GM23248 (cell line): ENCODE measurements around the gene IMPDH1. TPM values are rescaled to one million over a fixed set of nuclear protein-coding genes. Genes with fewer than 3 reads are reported as not detected.
A peak's percentile ranks its signal among the peaks of the same experiment; 100 is the strongest.

Experiments
- DNase-seq: peaks from one replicate; pipeline ENCODE4 v3.0.0-alpha.2; 2015
- H2AFZ ChIP-seq: fragments of 200-600 bp; sonication (generic); 2 replicates; pipeline ENCODE4 v1.6.1; 2016; ENCODE audit warnings: antibody characterized with exemption
- H3F3A ChIP-seq: fragments of 200-600 bp; sonication (generic); 2 replicates; pipeline ENCODE4 v1.6.1; 2016; ENCODE audit warnings: mild to moderate bottlenecking, antibody characterized with exemption, mixed run types; ENCODE audit not compliant: insufficient read depth
- H3K27ac ChIP-seq: fragments of 200-600 bp; sonication (generic); 2 replicates; pipeline ENCODE4 v1.5.1; 2016; ENCODE audit warnings: mild to moderate bottlenecking
- H3K27me3 ChIP-seq: fragments of 200-600 bp; sonication (generic); replicated peaks from 2 replicates; pipeline ENCODE4 v1.6.1; 2016; ENCODE audit warnings: mild to moderate bottlenecking; ENCODE audit not compliant: insufficient read depth
- H3K36me3 ChIP-seq: fragments of 200-600 bp; sonication (generic); 2 replicates; pipeline ENCODE4 v1.6.1; 2016; ENCODE audit warnings: low read depth, mild to moderate bottlenecking
- H3K4me1 ChIP-seq: fragments of 200-600 bp; sonication (generic); 2 replicates; pipeline ENCODE4 v1.6.1; 2016; ENCODE audit warnings: mild to moderate bottlenecking; ENCODE audit not compliant: insufficient read depth
- H3K4me2 ChIP-seq: fragments of 200-600 bp; sonication (generic); one replicate; pipeline ENCODE4 v1.6.1; 2016; ENCODE audit warnings: mild to moderate bottlenecking; ENCODE audit not compliant: unreplicated experiment
- H3K4me3 ChIP-seq: fragments of 200-600 bp; sonication (generic); 2 replicates; pipeline ENCODE4 v1.5.1; 2016; ENCODE audit warnings: mild to moderate bottlenecking
- H3K79me2 ChIP-seq: fragments of 200-600 bp; sonication (generic); 2 replicates; pipeline ENCODE4 v1.6.1; 2016; ENCODE audit warnings: mild to moderate bottlenecking; ENCODE audit not compliant: insufficient read depth
- H3K9ac ChIP-seq: fragments of 200-600 bp; sonication (generic); 2 replicates; pipeline ENCODE4 v1.6.1; 2016; ENCODE audit warnings: mild to moderate bottlenecking
- H3K9me2 ChIP-seq: fragments of 200-600 bp; sonication (generic); 2 replicates; pipeline ENCODE4 v1.6.1; 2016; ENCODE audit warnings: mixed run types, mild to moderate bottlenecking, moderate library complexity; ENCODE audit not compliant: insufficient read depth
- H3K9me3 ChIP-seq: fragments of 200-600 bp; sonication (generic); one replicate; pipeline ENCODE4 v1.6.1; 2017; ENCODE audit warnings: low read depth
- H4K20me1 ChIP-seq: fragments of 200-600 bp; sonication (generic); 2 replicates; pipeline ENCODE4 v1.6.0; 2016; ENCODE audit not compliant: insufficient read depth
- EZH2 ChIP-seq: fragments of 200-600 bp; sonication (generic); IDR thresholded peaks from 2 replicates; pipeline ENCODE4 v1.6.1; 2018; ENCODE audit warnings: antibody characterized with exemption, mild to moderate bottlenecking; ENCODE audit not compliant: insufficient read depth, poor library complexity, severe bottlenecking
- EZH2phosphoT487 ChIP-seq: fragments of 200-600 bp; sonication (generic); IDR thresholded peaks from 2 replicates; pipeline ENCODE4 v1.6.1; 2018; ENCODE audit warnings: antibody characterized with exemption, moderate library complexity, mild to moderate bottlenecking, low read depth; ENCODE audit not compliant: insufficient read depth
- WGBS, 2 experiments: methylation state at CpG; one replicate each; pipeline ENCODE4 v1.1.6; 2015 to 2017; ENCODE audit warnings: low lambda C conversion rate in 2 of 2, low coverage in 1 of 2; ENCODE audit errors: missing lambda C conversion rate in 2 of 2; 5-methylcytosine and 5-hydroxymethylcytosine counted together
- in situ Hi-C: fragments of 300-500 bp; cut with MboI; formaldehyde crosslinking; loops from 2 replicates; pipeline ENCODE4 v1.15.0; 2020
- polyA plus RNA-seq: library from polyadenylated mRNA; unstranded; fragments of >200 nt; fragmentation: Nextera tagmentation; extraction: Ambion mirVana; gene quantifications from 2 replicates; pipeline ENCODE4 v1.2.1, GENCODE V29; 2016
- total RNA-seq: library from RNA; depleted of rRNA; stranded (reverse); fragments of >200 nt; shearing (Covaris generic); gene quantifications from 2 replicates; pipeline ENCODE4 v1.2.3, GENCODE V29; 2014

The IMPDH1 gene
- total and polyA plus RNA-seq, 2 experiments from 2014 or later: 89.9 to 97.3 TPM

DNA sequence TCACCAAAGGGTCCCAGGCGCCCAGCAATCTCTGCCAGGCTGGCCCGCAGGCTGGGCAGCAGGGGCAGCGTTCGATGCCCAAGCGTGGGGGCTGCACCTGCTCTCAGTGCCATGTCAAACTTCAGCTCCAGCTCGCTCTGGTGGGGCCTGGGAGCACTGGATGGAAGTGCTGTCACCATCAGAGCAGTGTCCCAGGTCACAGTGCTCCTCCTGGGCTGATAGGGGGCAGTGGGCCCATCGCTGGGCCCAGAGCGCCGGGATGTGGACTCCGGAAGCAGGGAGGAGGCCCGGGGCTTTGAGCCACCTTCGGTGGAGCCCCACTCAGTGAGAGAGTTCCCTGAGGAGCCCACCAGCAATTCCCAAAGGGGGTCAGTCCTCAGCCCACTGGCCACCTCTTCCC is 50.4 kb downstream of the IMPDH1 start:
- Histone ChIP-seq H3K4me2 (no peak overlapping the region), H2AFZ (no peak overlapping the region), H3K36me3 (no peaks in the 10 kb centered on the region), H3K9me3 (no peaks in the 10 kb centered on the region), H3K9me2 (no peaks in the 10 kb centered on the region), H3K27me3 (peaks cover 46% of the 10 kb centered on the region), H3F3A (peaks cover 12% of the 10 kb centered on the region; the same call in 1 of the 2 replicates), H3K4me1 (no peaks in the 10 kb centered on the region), H3K4me3 (no peak overlapping the region), H3K27ac (no peak overlapping the region), H3K79me2 (no peaks in the 10 kb centered on the region), H3K9ac (no peak overlapping the region), H4K20me1 (no peaks in the 10 kb centered on the region)
- no peak for DNase-seq
- WGBS, 2 experiments: 89 to 94% methylated on average over 12 of the region's 12 CpGs
- TF ChIP-seq EZH2phosphoT487 (no peak), EZH2 (no peak)
- in situ Hi-C loops: no loop called here

DNA sequence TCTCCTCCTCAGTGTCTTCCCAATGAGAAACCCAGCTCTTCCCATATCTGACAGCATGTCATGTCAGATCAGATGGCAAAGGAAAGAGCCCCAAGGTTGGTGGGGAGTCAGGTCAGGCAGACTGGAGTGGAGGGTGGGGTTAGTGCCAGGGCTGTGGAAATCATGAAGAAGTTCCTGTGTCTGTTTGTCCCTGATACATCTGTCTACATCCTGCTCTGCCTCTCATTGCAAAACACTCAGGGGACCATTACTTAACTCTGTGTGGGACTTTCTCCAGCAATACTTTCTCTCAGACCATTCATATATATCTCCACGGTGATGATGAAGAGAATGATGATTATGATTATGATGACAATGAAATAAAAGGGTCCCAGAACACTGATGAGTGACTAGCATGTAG is 51.5 kb downstream of the IMPDH1 start:
- Histone ChIP-seq H3K27me3 (peaks cover 45% of the 10 kb centered on the region), H4K20me1 (no peaks in the 10 kb centered on the region), H3K79me2 (no peaks in the 10 kb centered on the region), H3K4me2 (no peak overlapping the region), H3K36me3 (no peaks in the 10 kb centered on the region), H3K4me3 (no peak overlapping the region), H3K9me2 (no peaks in the 10 kb centered on the region), H3K9me3 (no peaks in the 10 kb centered on the region), H2AFZ (no peak overlapping the region), H3F3A (peaks cover 12% of the 10 kb centered on the region; the same call in 1 of the 2 replicates), H3K9ac (no peak overlapping the region), H3K27ac (no peak overlapping the region), H3K4me1 (no peaks in the 10 kb centered on the region)
- no peak for TF ChIP-seq EZH2phosphoT487
- TF ChIP-seq EZH2: no peak
- WGBS, 2 experiments: 3 to 4% methylated on average over 1 of the region's 1 CpG
- DNase-seq: peak; percentile 16
- in situ Hi-C loops: no loop called here

DNA sequence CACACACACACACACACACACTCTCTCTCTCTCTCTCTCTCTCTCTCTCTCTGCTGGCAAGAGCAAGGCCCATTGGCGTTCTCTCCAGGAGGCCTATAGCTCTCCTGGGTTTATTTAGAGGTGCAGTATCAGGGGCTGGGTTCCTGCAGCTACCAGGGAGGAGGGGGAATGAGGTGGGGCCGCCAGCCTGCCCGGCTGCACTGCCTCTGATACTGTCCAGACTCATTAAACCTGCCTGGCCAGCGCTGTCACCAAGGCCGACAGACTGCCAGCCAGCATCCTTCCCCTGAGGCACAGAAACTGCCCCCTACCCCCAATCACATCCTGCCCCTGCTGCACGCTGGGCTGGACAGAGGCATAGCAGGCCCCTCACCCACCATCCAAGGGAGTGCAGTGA is 52.6 kb downstream of the IMPDH1 start:
- Histone ChIP-seq H3K27ac (no peak overlapping the region), H3K27me3 (peaks cover 52% of the 10 kb centered on the region), H3K9ac (no peak overlapping the region), H3K9me2 (no peaks in the 10 kb centered on the region), H3K36me3 (no peaks in the 10 kb centered on the region), H2AFZ (no peak overlapping the region), H3F3A (0 out of 2 replicates have a peak, but pooled peaks cover 3% of the 10 kb centered on the region), H3K4me1 (no peaks in the 10 kb centered on the region), H3K9me3 (no peaks in the 10 kb centered on the region), H4K20me1 (no peaks in the 10 kb centered on the region), H3K79me2 (no peaks in the 10 kb centered on the region), H3K4me2 (no peak overlapping the region), H3K4me3 (no peak overlapping the region)
- TF ChIP-seq EZH2phosphoT487 (no peak), EZH2 (no peak)
- 71 to 85% methylated on average over 6 of the region's 6 CpGs for WGBS, 2 experiments
- in situ Hi-C loops: no loop called here
- DNase-seq: no peak

DNA sequence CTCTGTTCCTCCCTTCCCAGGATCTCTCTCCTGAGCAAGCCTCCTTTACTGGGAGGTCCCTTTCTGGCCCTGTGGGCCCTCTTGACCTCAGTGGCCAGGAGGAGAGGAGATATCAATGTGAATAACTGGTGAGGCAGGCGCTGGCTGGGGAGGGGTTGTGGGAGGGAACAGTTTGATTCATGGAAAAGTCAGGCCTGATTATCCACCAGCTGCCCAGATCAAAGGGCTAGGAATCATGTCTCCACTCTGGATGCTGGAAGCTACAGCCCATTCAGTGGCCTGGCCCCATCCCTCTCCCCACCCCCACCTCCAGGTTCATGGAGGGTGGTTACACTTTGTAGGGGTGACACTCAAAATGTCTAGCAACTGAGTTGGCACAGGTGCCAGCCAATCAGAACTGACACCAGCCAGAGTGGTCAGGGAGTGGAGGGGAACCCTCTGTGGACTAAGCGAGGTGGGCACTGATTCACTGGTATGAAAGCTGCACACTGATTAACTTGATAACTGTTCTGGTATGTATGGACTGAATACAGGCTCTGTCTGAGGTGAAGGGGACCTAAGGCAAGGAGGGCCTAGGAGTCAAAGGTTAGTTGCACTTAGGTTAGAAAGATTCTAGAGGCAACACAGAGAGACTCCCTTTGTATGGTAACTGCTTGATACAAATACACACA is 53.1 kb downstream of the IMPDH1 start:
- H2AFZ ChIP-seq: no peak overlapping the region
- H3K4me1 ChIP-seq: no peaks in the 10 kb centered on the region
- no peak overlapping the region for H3K4me2 ChIP-seq

More for the DNA sequence above, 53.1 kb downstream of the IMPDH1 start:
- Histone ChIP-seq H3K27ac (no peak overlapping the region), H3K79me2 (no peaks in the 10 kb centered on the region), H4K20me1 (no peaks in the 10 kb centered on the region), H3K27me3 (peaks cover 52% of the 10 kb centered on the region), H3F3A (no peaks in the 10 kb centered on the region), H3K9me2 (no peaks in the 10 kb centered on the region), H3K36me3 (no peaks in the 10 kb centered on the region), H3K9ac (no peak overlapping the region), H3K4me3 (no peak overlapping the region), H3K9me3 (no peaks in the 10 kb centered on the region)
- TF ChIP-seq EZH2phosphoT487: no peak
- TF ChIP-seq EZH2: no peak
- no peak for DNase-seq
- in situ Hi-C loops: no loop called here
- 71 to 86% methylated on average over 2 of the region's 2 CpGs for WGBS, 2 experiments
